Measurements from ENCODE around the gene ZNF516.

The ZNF516 gene

GRCh38 chr18:76455003-76455676 is 39.9 kb downstream of the ZNF516 start:
- DNase-seq (ENCODE audit: low spot score): no peak

- no peak for DNase-seq (ENCODE audit: low spot score)
These were observed 40.6 kb downstream of the ZNF516 start for GRCh38 chr18:76454418-76454817.

GRCh38 chr18:76453932-76454331 is 41.1 kb downstream of the ZNF516 start:
- no peak for DNase-seq (ENCODE audit: low spot score)

GRCh38 chr18:76453057-76453561 is 41.9 kb downstream of the ZNF516 start:
- DNase-seq (ENCODE audit: low spot score): no peak

- no peak for DNase-seq (ENCODE audit: low spot score)
These were observed 42.7 kb downstream of the ZNF516 start for GRCh38 chr18:76452357-76452756.

- no peak for DNase-seq (ENCODE audit: low spot score)
These were observed 43.4 kb downstream of the ZNF516 start for GRCh38 chr18:76451396-76452331.

- DNase-seq (ENCODE audit: low spot score): peak; percentile 66
These were observed 44.3 kb downstream of the ZNF516 start for GRCh38 chr18:76450452-76451395.

GRCh38 chr18:76449111-76449453 is 46.0 kb downstream of the ZNF516 start:
- no peak for DNase-seq (ENCODE audit: low spot score)

GRCh38 chr18:76448256-76449110 is 46.6 kb downstream of the ZNF516 start:
- no peak for DNase-seq (ENCODE audit: low spot score)

- DNase-seq (ENCODE audit: low spot score): no peak
These were observed 47.7 kb downstream of the ZNF516 start for GRCh38 chr18:76447258-76447890.

- DNase-seq (ENCODE audit: low spot score): no peak
These were observed 48.5 kb downstream of the ZNF516 start for GRCh38 chr18:76446321-76447257.

- no peak for DNase-seq (ENCODE audit: low spot score)
These were observed 49.3 kb downstream of the ZNF516 start for GRCh38 chr18:76445741-76446232.

- DNase-seq (ENCODE audit: low spot score): peak; percentile 90
These were observed 49.8 kb downstream of the ZNF516 start for GRCh38 chr18:76445275-76445674.

GRCh38 chr18:76444446-76445105 is 50.5 kb downstream of the ZNF516 start:
- DNase-seq (ENCODE audit: low spot score): no peak

GRCh38 chr18:76443519-76444445 is 51.3 kb downstream of the ZNF516 start:
- no peak for DNase-seq (ENCODE audit: low spot score)

GRCh38 chr18:76442413-76443171 is 52.5 kb downstream of the ZNF516 start:
- no peak for DNase-seq (ENCODE audit: low spot score)

All from AG08396 (cell line).